IMR-90 (cell line): ENCODE results near the gene STAT5B. TPM values are rescaled to one million over a fixed set of nuclear protein-coding genes. Genes with fewer than 3 reads are reported as not detected.
"Not testable (repeated sequence)": the region's sequence is repeated elsewhere in the genome, so short reads cannot be mapped to it uniquely, and the experiment has no call there.

Experiments
- ATAC-seq: fragments of 200-7000 bp; cut with Tn5 transposase; 2 replicates; pipeline ENCODE4 v1.9.1; 2020; ENCODE audit warnings: low read depth, mild to moderate bottlenecking, moderate library complexity
- BruUV-seq: library from RNA; stranded (reverse); fragments of 400-500 nt; replicated peaks from 2 replicates; lab custom pipeline; 2021; lab: Mats Ljungman, UMichigan
- CTCF ChIA-PET: fragments of 300-600 bp; formaldehyde crosslinking; extraction: SDS; loops from one replicate; lab custom pipeline; 2021; ENCODE audit warnings: antibody characterized with exemption; lab: Yijun Ruan, JAX
- POLR2A ChIA-PET: fragments of 300-600 bp; sonication (Branson Sonifier 250); formaldehyde crosslinking; loops from one replicate; lab custom pipeline; 2022; ENCODE audit warnings: antibody characterized with exemption; ENCODE audit not compliant: unreplicated experiment; lab: Charles Lee
- DNase-seq: peaks from one replicate; pipeline ENCODE4 v3.0.0; 2013
- H2AFZ ChIP-seq: replicated peaks from 2 replicates; pipeline ENCODE3; 2013; ENCODE audit warnings: low read length, mild to moderate bottlenecking; ENCODE audit not compliant: poor library complexity
- H2AK5ac ChIP-seq: 2 replicates; pipeline ENCODE4 v1.6.1; 2013; ENCODE audit warnings: low read depth, low read length, inconsistent platforms
- H2AK9ac ChIP-seq: replicated peaks from 2 replicates; pipeline ENCODE3; 2013; ENCODE audit warnings: mild to moderate bottlenecking, low read depth, low read length, moderate library complexity; ENCODE audit not compliant: poor library complexity
- H2BK120ac ChIP-seq: 2 replicates; pipeline ENCODE4 v1.6.1; 2013; ENCODE audit warnings: low read depth, low read length, inconsistent platforms
- H2BK15ac ChIP-seq: 3 replicates; pipeline ENCODE4 v1.6.1; 2013; ENCODE audit warnings: low read depth, low read length, inconsistent platforms
- H2BK20ac ChIP-seq: 2 replicates; pipeline ENCODE4 v1.6.1; 2013; ENCODE audit warnings: low read depth, mild to moderate bottlenecking, inconsistent platforms, low read length, moderate library complexity
- H2BK5ac ChIP-seq: 2 replicates; pipeline ENCODE4 v1.6.1; 2013; ENCODE audit warnings: mild to moderate bottlenecking, low read depth, low read length, inconsistent platforms; ENCODE audit not compliant: poor library complexity, severe bottlenecking
- H3K14ac ChIP-seq: replicated peaks from 2 replicates; pipeline ENCODE4 v1.6.1; 2013; ENCODE audit warnings: low read depth, low read length, inconsistent platforms
- H3K18ac ChIP-seq: 2 replicates; pipeline ENCODE4 v1.6.1; 2013; ENCODE audit warnings: low read depth, low read length, control low read depth
- H3K23ac ChIP-seq: 2 replicates; pipeline ENCODE4 v1.6.1; 2013; ENCODE audit warnings: low read depth, low read length, inconsistent platforms
- H3K27ac ChIP-seq: 2 replicates; pipeline ENCODE4 v1.5.1; 2013; ENCODE audit warnings: mild to moderate bottlenecking, control low read depth, low read length; ENCODE audit not compliant: insufficient read depth
- H3K27me3 ChIP-seq: 2 replicates; pipeline ENCODE4 v1.6.1; 2013; ENCODE audit warnings: low read length; ENCODE audit not compliant: control insufficient read depth, insufficient read depth
- H3K36me3 ChIP-seq: 2 replicates; pipeline ENCODE4 v1.6.1; 2013; ENCODE audit warnings: low read length, mixed read lengths; ENCODE audit not compliant: control insufficient read depth, insufficient read depth
- H3K4ac ChIP-seq: 2 replicates; pipeline ENCODE4 v1.6.1; 2013; ENCODE audit warnings: low read depth, low read length, inconsistent platforms
- H3K4me1 ChIP-seq: 2 replicates; pipeline ENCODE4 v1.6.1; 2013; ENCODE audit warnings: low read length, mixed read lengths; ENCODE audit not compliant: control insufficient read depth, insufficient read depth
- H3K4me2 ChIP-seq: 2 replicates; pipeline ENCODE4 v1.6.1; 2013; ENCODE audit warnings: low read depth, mild to moderate bottlenecking, control low read depth, low read length, moderate library complexity
- H3K4me3 ChIP-seq: 2 replicates; pipeline ENCODE4 v1.5.1; 2013; ENCODE audit warnings: low read depth, mild to moderate bottlenecking, control low read depth, low read length, moderate library complexity; ENCODE audit not compliant: insufficient read depth
- H3K56ac ChIP-seq: 2 replicates; pipeline ENCODE4 v1.6.1; 2013; ENCODE audit warnings: low read length, inconsistent platforms; ENCODE audit not compliant: insufficient read depth; ENCODE audit errors: extremely low read depth
- H3K79me1 ChIP-seq, 2 experiments: 2 replicates each; pipeline ENCODE4 v1.6.1; 2013; ENCODE audit warnings: low read length in 2 of 2, inconsistent platforms in 1 of 2, low read depth in 1 of 2
- H3K9ac ChIP-seq: 2 replicates; pipeline ENCODE4 v1.6.1; 2013; ENCODE audit warnings: low read depth, low read length, control low read depth
- H3K9me1 ChIP-seq: 2 replicates; pipeline ENCODE4 v1.6.1; 2013; ENCODE audit warnings: low read length, inconsistent platforms; ENCODE audit not compliant: insufficient read depth
- H3K9me3 ChIP-seq: 2 replicates; pipeline ENCODE4 v1.6.1; 2013; ENCODE audit warnings: low read length; ENCODE audit not compliant: control insufficient read depth, insufficient read depth
- H4K20me1 ChIP-seq: 2 replicates; pipeline ENCODE4 v1.6.1; 2013; ENCODE audit warnings: low read length, inconsistent platforms; ENCODE audit not compliant: insufficient read depth
- H4K5ac ChIP-seq: 2 replicates; pipeline ENCODE4 v1.6.1; 2013; ENCODE audit warnings: mild to moderate bottlenecking, low read depth, low read length, control low read depth
- H4K8ac ChIP-seq, 2 experiments: 2 replicates each; pipeline ENCODE4 v1.6.1; 2013; ENCODE audit warnings: low read depth in 2 of 2, low read length in 2 of 2, control low read depth in 1 of 2, inconsistent platforms in 1 of 2
- H4K91ac ChIP-seq: 2 replicates; pipeline ENCODE4 v1.6.1; 2013; ENCODE audit warnings: low read depth, low read length, inconsistent platforms; ENCODE audit not compliant: insufficient read depth
- WGBS, 2 experiments: methylation state at CpG; one replicate each; pipeline versions ENCODE4 v1.1.5 to v1.1.7; 2013; ENCODE audit warnings: missing lambda C conversion rate in 2 of 2; ENCODE audit not compliant: insufficient read length in 1 of 2; ENCODE audit errors: extremely low coverage in 2 of 2; 5-methylcytosine and 5-hydroxymethylcytosine counted together
- dilution Hi-C: fragments of 300-500 bp; cut with HindIII; formaldehyde crosslinking; loops from one replicate; pipeline ENCODE4 v1.14.3; 2018; ENCODE audit warnings: low sequenced_read_pairs; ENCODE audit not compliant: unreplicated experiment
- in situ Hi-C: fragments of 300-500 bp; cut with MboI; formaldehyde crosslinking; loops from 3 replicates; pipeline ENCODE4 v1.14.3; 2019; ENCODE audit warnings: low sequenced_read_pairs, inconsistent platforms, mixed read lengths
- intact Hi-C: fragments of 100-400 bp; cut with micrococcal nuclease; formaldehyde crosslinking; loops from 2 replicates; pipeline ENCODE4 v1.10.0; 2022
- polyA plus RNA-seq, 3 experiments: library from polyadenylated mRNA; depleted of rRNA; stranded (reverse); fragments of >200 nt; gene quantifications; 2 replicates each; pipeline ENCODE4 v1.2.3, GENCODE V29; 2012; ENCODE audit warnings: low replicate concordance in 1 of 3
- total RNA-seq: library from RNA; depleted of rRNA; stranded (reverse); fragments of >200 nt; gene quantifications from 2 replicates; pipeline ENCODE4 v1.2.3, GENCODE V29; 2012

The STAT5B gene
- total and polyA plus RNA-seq, 2 of the 4 experiments (the other 2 are of a cell fraction), result 24.4 to 29.6 TPM

DNA sequence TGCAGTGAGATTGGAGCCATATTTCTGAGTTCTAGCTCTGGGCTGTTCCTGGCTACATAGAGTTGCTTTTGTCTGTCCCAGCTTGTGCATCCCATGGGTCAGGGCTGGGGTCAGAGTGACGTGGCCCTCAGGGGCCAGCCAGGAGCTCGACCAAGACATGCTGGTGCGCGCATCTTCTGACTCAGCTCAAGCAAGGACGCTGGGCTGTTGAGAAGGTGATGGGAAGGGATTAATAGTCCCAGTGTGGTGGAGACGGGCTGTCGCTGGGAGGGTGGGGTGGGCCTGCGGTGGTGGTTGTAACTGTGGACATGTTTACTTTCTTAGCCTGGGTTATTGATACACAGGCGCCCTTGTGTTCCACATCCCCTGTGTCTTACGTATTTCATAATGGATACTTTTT is 21.6 kb upstream of the STAT5B start:
- in situ Hi-C loops, BruUV-seq: not testable (repeated sequence)

More for the DNA sequence above, 21.6 kb upstream of the STAT5B start:
- H3K27ac ChIP-seq, H3K9me3 ChIP-seq, H4K5ac ChIP-seq, CTCF ChIA-PET, intact Hi-C loops, H4K8ac ChIP-seq, H3K4me1 ChIP-seq, POLR2A ChIA-PET, H3K36me3 ChIP-seq, H3K9me1 ChIP-seq, DNase-seq, H3K4ac ChIP-seq, H3K9ac ChIP-seq, H3K4me3 ChIP-seq, H2BK120ac ChIP-seq, H4K91ac ChIP-seq, ATAC-seq, H3K18ac ChIP-seq, H3K4me2 ChIP-seq, H2AK5ac ChIP-seq, H3K14ac ChIP-seq, H3K27me3 ChIP-seq, dilution Hi-C loops, H2AK9ac ChIP-seq, H2AFZ ChIP-seq, H2BK20ac ChIP-seq, H2BK15ac ChIP-seq, H3K79me1 ChIP-seq, H4K20me1 ChIP-seq, H3K23ac ChIP-seq, H2BK5ac ChIP-seq, H3K56ac ChIP-seq: not testable (repeated sequence)
- 70% methylated on average over 3 of the region's 10 CpGs; no CpG with 5 or more reads in 1 of the 2 experiments for WGBS, 2 experiments
